Effector memory CD4-positive, alpha-beta T cell (primary cell): Measurements from ENCODE around the gene TMEM30A.

Experiments used
- DNase-seq, 3 donors: peaks; one replicate each; pipeline ENCODE4 v3.0.0-alpha.2; 2020
- H3K27ac ChIP-seq: 2 replicates; pipeline ENCODE4 v1.7.0; 2013; ENCODE audit warnings: mild to moderate bottlenecking, low read length, moderate library complexity; ENCODE audit not compliant: insufficient read depth, poor library complexity, severe bottlenecking
- H3K27me3 ChIP-seq: replicated peaks from 2 replicates; pipeline ENCODE4 v1.7.0; 2013; ENCODE audit warnings: mild to moderate bottlenecking, low read length; ENCODE audit not compliant: insufficient read depth, control insufficient read depth, poor library complexity, severe bottlenecking
- H3K36me3 ChIP-seq: 2 replicates; pipeline ENCODE4 v1.7.0; 2013; ENCODE audit warnings: mild to moderate bottlenecking, low read length, moderate library complexity; ENCODE audit not compliant: control insufficient read depth, insufficient read depth
- H3K4me1 ChIP-seq: 2 replicates; pipeline ENCODE4 v1.7.0; 2013; ENCODE audit warnings: low read length, mild to moderate bottlenecking; ENCODE audit not compliant: control insufficient read depth, insufficient read depth, poor library complexity, severe bottlenecking
- H3K4me3 ChIP-seq: 2 replicates; pipeline ENCODE4 v1.7.0; 2013; ENCODE audit warnings: low read length, low read depth, mild to moderate bottlenecking; ENCODE audit not compliant: insufficient read depth, poor library complexity, severe bottlenecking
- H3K9me3 ChIP-seq: 2 replicates; pipeline ENCODE4 v1.7.0; 2013; ENCODE audit warnings: mild to moderate bottlenecking, low read length, moderate library complexity; ENCODE audit not compliant: control insufficient read depth

TMEM30A gene

GRCh38 chr6:75308250-75308988 is 23.8 kb upstream of the TMEM30A start:
- no peaks in the 10 kb centered on the region for H3K4me1 ChIP-seq
- H3K9me3 ChIP-seq: no peaks in the 10 kb centered on the region
- H3K4me3 ChIP-seq: no peak overlapping the region
- H3K27me3 ChIP-seq: no peaks in the 10 kb centered on the region
- no peaks in the 10 kb centered on the region for H3K36me3 ChIP-seq
- H3K27ac ChIP-seq: no peak overlapping the region
- DNase-seq: no peak

GRCh38 chr6:75307364-75308004 is 22.9 kb upstream of the TMEM30A start:
- DNase-seq: no peak
- H3K36me3 ChIP-seq: no peaks in the 10 kb centered on the region
- no peaks in the 10 kb centered on the region for H3K27me3 ChIP-seq
- no peak overlapping the region for H3K27ac ChIP-seq
- no peaks in the 10 kb centered on the region for H3K4me1 ChIP-seq
- H3K4me3 ChIP-seq: no peak overlapping the region
- no peaks in the 10 kb centered on the region for H3K9me3 ChIP-seq

- no peak for DNase-seq
- Histone ChIP-seq H3K27me3 (no peaks in the 10 kb centered on the region), H3K36me3 (no peaks in the 10 kb centered on the region), H3K4me3 (no peak overlapping the region), H3K9me3 (no peaks in the 10 kb centered on the region), H3K27ac (no peak overlapping the region), H3K4me1 (no peaks in the 10 kb centered on the region)
These were observed 21.5 kb upstream of the TMEM30A start for GRCh38 chr6:75306064-75306463.

- Histone ChIP-seq H3K36me3 (no peaks in the 10 kb centered on the region), H3K4me3 (no peak overlapping the region), H3K4me1 (no peaks in the 10 kb centered on the region), H3K27ac (no peak overlapping the region), H3K27me3 (no peaks in the 10 kb centered on the region), H3K9me3 (no peaks in the 10 kb centered on the region)
- DNase-seq: no peak
These were observed 21.0 kb upstream of the TMEM30A start for GRCh38 chr6:75305573-75305972.

- H3K9me3 ChIP-seq: no peaks in the 10 kb centered on the region
- H3K27ac ChIP-seq: no peak overlapping the region
- H3K4me3 ChIP-seq: no peak overlapping the region
- H3K4me1 ChIP-seq: no peaks in the 10 kb centered on the region
- H3K27me3 ChIP-seq: no peaks in the 10 kb centered on the region
- H3K36me3 ChIP-seq: no peaks in the 10 kb centered on the region
- DNase-seq: no peak
These were observed 17.7 kb upstream of the TMEM30A start for GRCh38 chr6:75302280-75302679.

GRCh38 chr6:75301537-75301936 is 16.9 kb upstream of the TMEM30A start:
- H3K4me3 ChIP-seq: no peak overlapping the region
- H3K36me3 ChIP-seq: no peaks in the 10 kb centered on the region
- H3K9me3 ChIP-seq: no peaks in the 10 kb centered on the region
- no peaks in the 10 kb centered on the region for H3K27me3 ChIP-seq
- H3K4me1 ChIP-seq: no peaks in the 10 kb centered on the region
- no peak for DNase-seq
- no peak overlapping the region for H3K27ac ChIP-seq

GRCh38 chr6:75301088-75301487 is 16.5 kb upstream of the TMEM30A start:
- DNase-seq: no peak
- Histone ChIP-seq H3K4me1 (no peaks in the 10 kb centered on the region), H3K4me3 (no peak overlapping the region), H3K9me3 (no peaks in the 10 kb centered on the region), H3K27me3 (no peaks in the 10 kb centered on the region), H3K36me3 (no peaks in the 10 kb centered on the region), H3K27ac (no peak overlapping the region)

GRCh38 chr6:75300531-75300855 is 15.9 kb upstream of the TMEM30A start:
- Histone ChIP-seq H3K27ac (no peak overlapping the region), H3K27me3 (no peaks in the 10 kb centered on the region), H3K4me3 (no peak overlapping the region), H3K4me1 (no peaks in the 10 kb centered on the region), H3K9me3 (no peaks in the 10 kb centered on the region), H3K36me3 (no peaks in the 10 kb centered on the region)
- DNase-seq: no peak

- no peaks in the 10 kb centered on the region for H3K9me3 ChIP-seq
- no peak overlapping the region for H3K4me3 ChIP-seq
- no peaks in the 10 kb centered on the region for H3K4me1 ChIP-seq
- H3K36me3 ChIP-seq: no peaks in the 10 kb centered on the region
- DNase-seq: no peak
- H3K27me3 ChIP-seq: no peaks in the 10 kb centered on the region
- H3K27ac ChIP-seq: no peak overlapping the region
These were observed 15.4 kb upstream of the TMEM30A start for GRCh38 chr6:75299801-75300530.
